ENCODE data around the gene BEND2. TPM values are rescaled to one million over a fixed set of nuclear protein-coding genes. Genes with fewer than 3 reads are reported as not detected.

The BEND2 gene
- total RNA-seq, 1 experiment from 2014 or later, result not detected

GRCh38 chrX:18206657-18207056, 14.0 kb downstream of the BEND2 start:
- no peaks in the 10 kb centered on the region for H3K9me3 Mint-ChIP-seq (ENCODE audit: unreplicated experiment)
- H3K4me3 Mint-ChIP-seq (ENCODE audit: unreplicated experiment), result no peak overlapping the region
- Histone ChIP-seq H3K9me3 (no peaks in the 10 kb centered on the region), H3K4me3 (ENCODE audit: low read depth, low read length) (no peak overlapping the region), H3K27me3 (replicated peaks; ENCODE audit: control insufficient read depth, insufficient read depth, low read length) (no peaks in the 10 kb centered on the region), H3K36me3 (ENCODE audit: control insufficient read depth, insufficient read depth, low read length) (no peaks in the 10 kb centered on the region), H3K4me1 (no peaks in the 10 kb centered on the region)
- no TSS peak for BruUV-seq (replicated peaks)
- peaks cover 13% of the 10 kb centered on the region for H3K27me3 Mint-ChIP-seq (ENCODE audit: insufficient read depth, unreplicated experiment)
- CTCF ChIA-PET, result no interaction called here
- no peaks in the 10 kb centered on the region for H3K4me1 Mint-ChIP-seq (ENCODE audit: low read depth, unreplicated experiment)
- no peaks in the 10 kb centered on the region for H3K36me3 Mint-ChIP-seq (ENCODE audit: insufficient read depth, unreplicated experiment)
- intact Hi-C loops (cut with micrococcal nuclease; ENCODE audit: unreplicated experiment), result loop anchor here (5.0 kb wide), 1 partner anchor 259 kb away; no protein-coding TSS in a partner anchor
- TF ChIP-seq, protein P1, sequence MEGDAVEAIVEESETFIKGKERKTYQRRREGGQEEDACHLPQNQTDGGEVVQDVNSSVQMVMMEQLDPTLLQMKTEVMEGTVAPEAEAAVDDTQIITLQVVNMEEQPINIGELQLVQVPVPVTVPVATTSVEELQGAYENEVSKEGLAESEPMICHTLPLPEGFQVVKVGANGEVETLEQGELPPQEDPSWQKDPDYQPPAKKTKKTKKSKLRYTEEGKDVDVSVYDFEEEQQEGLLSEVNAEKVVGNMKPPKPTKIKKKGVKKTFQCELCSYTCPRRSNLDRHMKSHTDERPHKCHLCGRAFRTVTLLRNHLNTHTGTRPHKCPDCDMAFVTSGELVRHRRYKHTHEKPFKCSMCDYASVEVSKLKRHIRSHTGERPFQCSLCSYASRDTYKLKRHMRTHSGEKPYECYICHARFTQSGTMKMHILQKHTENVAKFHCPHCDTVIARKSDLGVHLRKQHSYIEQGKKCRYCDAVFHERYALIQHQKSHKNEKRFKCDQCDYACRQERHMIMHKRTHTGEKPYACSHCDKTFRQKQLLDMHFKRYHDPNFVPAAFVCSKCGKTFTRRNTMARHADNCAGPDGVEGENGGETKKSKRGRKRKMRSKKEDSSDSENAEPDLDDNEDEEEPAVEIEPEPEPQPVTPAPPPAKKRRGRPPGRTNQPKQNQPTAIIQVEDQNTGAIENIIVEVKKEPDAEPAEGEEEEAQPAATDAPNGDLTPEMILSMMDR (IDR thresholded peaks at IDR 0.05; ENCODE audit: insufficient read depth in 1 of 2, low read depth in 1 of 2, low read length in 1 of 2, severe bottlenecking in 1 of 2, unreplicated experiment in 1 of 2), result no peak
- DNase-seq, result no peak
- POLR2A ChIA-PET, result no interaction called here
- H3K27ac Mint-ChIP-seq (ENCODE audit: unreplicated experiment), result no peak overlapping the region

DNA sequence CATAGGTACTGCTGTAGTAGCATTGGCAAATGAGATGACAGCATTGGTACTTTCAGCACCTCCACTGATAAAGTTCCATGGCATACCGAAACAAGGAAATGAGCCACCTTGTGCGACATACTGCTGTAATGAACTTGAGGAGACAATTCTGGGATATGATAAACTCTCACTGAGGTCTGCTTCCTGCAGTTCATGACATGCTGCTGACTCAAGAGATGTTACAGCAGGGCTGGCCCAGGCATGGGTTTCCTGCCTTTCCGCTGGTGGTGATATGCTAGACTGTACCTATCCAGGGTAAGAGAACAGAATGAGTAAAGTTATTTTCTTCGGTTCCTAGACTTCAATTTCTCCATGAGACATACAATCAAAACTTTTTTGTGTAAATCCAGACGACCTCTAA, 17.1 kb downstream of the BEND2 start:
- no peak for DNase-seq
- no peaks in the 10 kb centered on the region for H3K36me3 Mint-ChIP-seq (ENCODE audit: insufficient read depth, unreplicated experiment)
- H3K27me3 ChIP-seq (replicated peaks; ENCODE audit: control insufficient read depth, insufficient read depth, low read length), result no peaks in the 10 kb centered on the region
- intact Hi-C loops (cut with micrococcal nuclease; ENCODE audit: unreplicated experiment), result no loop called here
- no peak overlapping the region for H3K4me3 Mint-ChIP-seq (ENCODE audit: unreplicated experiment)
- ChIA-PET POLR2A (no interaction called here), CTCF (no interaction called here)
- BruUV-seq (replicated peaks), result no TSS peak
- H3K4me3 ChIP-seq (ENCODE audit: low read depth, low read length), result no peak overlapping the region
- TF ChIP-seq, protein P1 (IDR thresholded peaks at IDR 0.05; ENCODE audit: insufficient read depth in 1 of 2, low read depth in 1 of 2, low read length in 1 of 2, severe bottlenecking in 1 of 2, unreplicated experiment in 1 of 2), result no peak
- no peaks in the 10 kb centered on the region for H3K4me1 Mint-ChIP-seq (ENCODE audit: low read depth, unreplicated experiment)
- H3K9me3 ChIP-seq, result no peaks in the 10 kb centered on the region
- peaks cover 18% of the 10 kb centered on the region for H3K27me3 Mint-ChIP-seq (ENCODE audit: insufficient read depth, unreplicated experiment)
- H3K4me1 ChIP-seq, result no peaks in the 10 kb centered on the region
- no peaks in the 10 kb centered on the region for H3K9me3 Mint-ChIP-seq (ENCODE audit: unreplicated experiment)
- H3K36me3 ChIP-seq (ENCODE audit: control insufficient read depth, insufficient read depth, low read length), result no peaks in the 10 kb centered on the region
- no peak overlapping the region for H3K27ac Mint-ChIP-seq (ENCODE audit: unreplicated experiment)

DNA sequence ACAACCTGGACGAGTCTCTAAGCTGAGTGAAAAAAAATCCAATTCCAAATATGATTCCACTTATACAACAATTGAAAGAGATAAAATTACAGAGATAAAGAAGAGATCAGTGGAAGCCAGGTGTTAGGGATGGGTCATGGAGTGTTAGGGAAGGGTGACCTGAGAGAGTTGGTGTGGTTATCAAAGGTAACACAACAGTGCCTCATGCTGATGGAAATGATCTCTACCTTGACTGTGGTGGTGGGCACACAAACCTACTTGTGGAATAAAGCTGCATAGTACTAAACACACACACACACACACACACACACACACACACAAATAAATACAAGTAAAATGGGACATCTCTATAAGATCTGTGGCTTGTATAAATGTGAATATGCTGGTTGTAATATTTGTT, 26.0 kb downstream of the BEND2 start:
- Mint-ChIP-seq H3K36me3 (ENCODE audit: insufficient read depth, unreplicated experiment) (no peaks in the 10 kb centered on the region), H3K4me1 (ENCODE audit: low read depth, unreplicated experiment) (no peaks in the 10 kb centered on the region), H3K27ac (ENCODE audit: unreplicated experiment) (no peak overlapping the region), H3K9me3 (ENCODE audit: unreplicated experiment) (no peaks in the 10 kb centered on the region), H3K27me3 (ENCODE audit: insufficient read depth, unreplicated experiment) (peaks cover 11% of the 10 kb centered on the region), H3K4me3 (ENCODE audit: unreplicated experiment) (no peak overlapping the region)
- Histone ChIP-seq H3K9me3 (no peaks in the 10 kb centered on the region), H3K4me3 (ENCODE audit: low read depth, low read length) (no peak overlapping the region), H3K27me3 (replicated peaks; ENCODE audit: control insufficient read depth, insufficient read depth, low read length) (no peaks in the 10 kb centered on the region), H3K36me3 (ENCODE audit: control insufficient read depth, insufficient read depth, low read length) (no peaks in the 10 kb centered on the region), H3K4me1 (no peaks in the 10 kb centered on the region)
- no peak for DNase-seq
- TF ChIP-seq, protein P1 (IDR thresholded peaks at IDR 0.05; ENCODE audit: insufficient read depth in 1 of 2, low read depth in 1 of 2, low read length in 1 of 2, severe bottlenecking in 1 of 2, unreplicated experiment in 1 of 2), result no peak
- ChIA-PET POLR2A (no interaction called here), CTCF (no interaction called here)
- BruUV-seq (replicated peaks), result no TSS peak
- intact Hi-C loops (cut with micrococcal nuclease; ENCODE audit: unreplicated experiment), result no loop called here
